DOHH2 (cell line): ENCODE data around the gene LOC128125822.

ENCODE experiments used
- H3F3A ChIP-seq: fragments of 200-600 bp; sonication (generic), shearing (Covaris generic); 2 replicates; pipeline ENCODE4 v1.6.0; 2016; ENCODE audit warnings: antibody characterized with exemption, mild to moderate bottlenecking; ENCODE audit not compliant: control insufficient read depth, insufficient read depth
- H3K27ac ChIP-seq: fragments of 200-600 bp; sonication (generic); 2 replicates; pipeline ENCODE4 v1.5.1; 2014; ENCODE audit warnings: low read depth, mild to moderate bottlenecking, low read length, moderate library complexity
- H3K27me3 ChIP-seq: fragments of 200-600 bp; sonication (generic); 2 replicates; pipeline ENCODE4 v1.6.1; 2014; ENCODE audit warnings: mild to moderate bottlenecking, low read length, mixed read lengths; ENCODE audit not compliant: control insufficient read depth
- H3K36me3 ChIP-seq: fragments of 200-600 bp; sonication (generic); 2 replicates; pipeline ENCODE4 v1.6.1; 2014; ENCODE audit warnings: mild to moderate bottlenecking, low read length, moderate library complexity, mixed read lengths; ENCODE audit not compliant: control insufficient read depth
- H3K4me1 ChIP-seq: fragments of 200-600 bp; sonication (generic); 2 replicates; pipeline ENCODE4 v1.6.1; 2014; ENCODE audit warnings: mild to moderate bottlenecking, low read length, mixed read lengths; ENCODE audit not compliant: control insufficient read depth
- H3K4me2 ChIP-seq: fragments of 200-600 bp; sonication (generic); 2 replicates; pipeline ENCODE4 v1.6.0; 2014; ENCODE audit warnings: mild to moderate bottlenecking, low read length, moderate library complexity
- H3K4me3 ChIP-seq: fragments of 200-600 bp; sonication (generic); 2 replicates; pipeline ENCODE4 v1.5.1; 2014; ENCODE audit warnings: mild to moderate bottlenecking, low read length, mixed read lengths
- H3K79me2 ChIP-seq: fragments of 200-600 bp; sonication (generic); 2 replicates; pipeline ENCODE4 v1.6.1; 2014; ENCODE audit warnings: mild to moderate bottlenecking, low read length, mixed read lengths; ENCODE audit not compliant: control insufficient read depth
- H3K9me2 ChIP-seq: fragments of 200-600 bp; sonication (generic); replicated peaks from 2 replicates; pipeline ENCODE4 v1.6.1; 2014; ENCODE audit warnings: mild to moderate bottlenecking, low read length, mixed read lengths; ENCODE audit not compliant: control insufficient read depth
- H3K9me3 ChIP-seq: fragments of 200-600 bp; sonication (generic); 2 replicates; pipeline ENCODE4 v1.6.1; 2014; ENCODE audit warnings: antibody characterized with exemption, low read length, mixed read lengths; ENCODE audit not compliant: control insufficient read depth, insufficient read depth
- H4K20me1 ChIP-seq: fragments of 200-600 bp; sonication (generic); 2 replicates; pipeline ENCODE4 v1.6.0; 2014; ENCODE audit warnings: low read depth, mild to moderate bottlenecking, antibody characterized with exemption, low read length, moderate library complexity; ENCODE audit not compliant: control insufficient read depth, insufficient read depth
- EZH2phosphoT487 ChIP-seq: fragments of 200-600 bp; sonication (generic); IDR thresholded peaks from 2 replicates; pipeline ENCODE4 v1.6.1; 2017; ENCODE audit warnings: borderline replicate concordance, mild to moderate bottlenecking, antibody characterized with exemption, low read length, moderate library complexity, mixed read lengths
- TF ChIP-seq, protein P1 (sequence below): fragments of 200-600 bp; sonication (generic); IDR thresholded peaks from one replicate; pipeline ENCODE4 v1.5.1; 2014; ENCODE audit warnings: antibody characterized with exemption, mild to moderate bottlenecking, low read depth, low read length; ENCODE audit not compliant: poor library complexity, severe bottlenecking

The LOC128125822 gene

DNA sequence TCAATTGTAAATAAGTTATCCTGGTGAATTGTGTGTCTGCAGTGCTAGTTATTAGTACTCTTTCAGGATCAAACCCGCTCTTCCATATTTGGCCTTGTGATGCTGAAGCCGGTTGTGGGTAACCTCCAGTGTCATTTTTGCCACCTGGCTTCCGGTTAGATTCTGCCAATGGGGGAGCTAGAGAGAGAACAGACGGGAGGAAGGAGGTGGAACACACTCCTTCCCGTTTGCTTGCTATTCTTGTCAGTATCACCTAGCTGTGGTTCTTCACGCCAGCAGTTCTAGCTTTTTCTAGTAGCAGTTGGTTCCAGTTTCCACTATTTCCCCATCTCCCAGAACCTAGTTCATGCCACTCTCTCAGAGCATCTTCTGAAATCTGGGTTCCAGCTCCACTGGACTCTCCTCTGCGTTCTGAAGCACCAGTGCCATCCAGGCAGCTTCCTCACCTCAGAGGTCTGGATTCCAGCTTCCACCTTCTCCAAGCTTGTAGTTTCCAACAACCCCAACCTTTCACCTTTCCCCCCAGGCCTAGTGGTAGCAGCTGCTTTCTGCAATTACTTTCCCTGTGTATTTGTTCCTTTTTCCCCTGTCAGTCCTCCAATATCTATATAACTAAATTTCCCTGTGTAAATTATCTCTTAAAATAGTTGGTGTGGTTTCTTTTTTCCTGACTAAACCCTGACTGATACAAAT lies 46.9 kb upstream of the LOC128125822 start:
- Histone ChIP-seq H3K9me2 (no peaks in the 10 kb centered on the region), H3K79me2 (no peaks in the 10 kb centered on the region), H3K36me3 (no peaks in the 10 kb centered on the region), H3K4me3 (no peak overlapping the region), H3K27me3 (no peaks in the 10 kb centered on the region), H3K9me3 (no peaks in the 10 kb centered on the region), H3K4me2 (no peak overlapping the region), H3F3A (no peaks in the 10 kb centered on the region), H3K27ac (no peak overlapping the region), H4K20me1 (no peaks in the 10 kb centered on the region), H3K4me1 (no peaks in the 10 kb centered on the region)
- no peak for TF ChIP-seq EZH2phosphoT487
- TF ChIP-seq, protein P1, sequence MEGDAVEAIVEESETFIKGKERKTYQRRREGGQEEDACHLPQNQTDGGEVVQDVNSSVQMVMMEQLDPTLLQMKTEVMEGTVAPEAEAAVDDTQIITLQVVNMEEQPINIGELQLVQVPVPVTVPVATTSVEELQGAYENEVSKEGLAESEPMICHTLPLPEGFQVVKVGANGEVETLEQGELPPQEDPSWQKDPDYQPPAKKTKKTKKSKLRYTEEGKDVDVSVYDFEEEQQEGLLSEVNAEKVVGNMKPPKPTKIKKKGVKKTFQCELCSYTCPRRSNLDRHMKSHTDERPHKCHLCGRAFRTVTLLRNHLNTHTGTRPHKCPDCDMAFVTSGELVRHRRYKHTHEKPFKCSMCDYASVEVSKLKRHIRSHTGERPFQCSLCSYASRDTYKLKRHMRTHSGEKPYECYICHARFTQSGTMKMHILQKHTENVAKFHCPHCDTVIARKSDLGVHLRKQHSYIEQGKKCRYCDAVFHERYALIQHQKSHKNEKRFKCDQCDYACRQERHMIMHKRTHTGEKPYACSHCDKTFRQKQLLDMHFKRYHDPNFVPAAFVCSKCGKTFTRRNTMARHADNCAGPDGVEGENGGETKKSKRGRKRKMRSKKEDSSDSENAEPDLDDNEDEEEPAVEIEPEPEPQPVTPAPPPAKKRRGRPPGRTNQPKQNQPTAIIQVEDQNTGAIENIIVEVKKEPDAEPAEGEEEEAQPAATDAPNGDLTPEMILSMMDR = no peak

DNA sequence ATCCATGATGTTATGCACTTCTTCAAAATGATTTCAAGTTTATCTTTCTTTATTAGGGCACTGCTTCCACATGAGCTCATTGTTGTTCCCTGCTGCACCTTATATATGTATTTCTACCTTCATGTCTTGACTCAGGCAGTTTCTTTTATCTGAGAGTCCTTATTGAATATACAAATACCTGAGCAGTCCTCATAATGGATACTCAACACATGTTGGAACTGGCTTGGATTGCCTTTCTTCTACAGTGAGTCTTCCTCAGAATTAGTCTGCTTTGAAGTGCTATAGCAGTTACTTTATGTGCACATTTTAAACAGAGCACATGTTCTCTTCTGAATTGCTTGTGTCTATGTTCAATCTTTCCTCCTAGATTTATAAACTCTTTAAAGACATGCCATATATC lies 45.3 kb upstream of the LOC128125822 start:
- Histone ChIP-seq H3K4me2 (no peak overlapping the region), H3K27ac (no peak overlapping the region), H3K36me3 (no peaks in the 10 kb centered on the region), H3K9me2 (no peaks in the 10 kb centered on the region), H4K20me1 (no peaks in the 10 kb centered on the region), H3K9me3 (no peaks in the 10 kb centered on the region), H3K79me2 (no peaks in the 10 kb centered on the region), H3K4me3 (no peak overlapping the region), H3K27me3 (no peaks in the 10 kb centered on the region), H3F3A (no peaks in the 10 kb centered on the region), H3K4me1 (no peaks in the 10 kb centered on the region)
- no peak for TF ChIP-seq EZH2phosphoT487
- TF ChIP-seq, protein P1 = no peak

DNA sequence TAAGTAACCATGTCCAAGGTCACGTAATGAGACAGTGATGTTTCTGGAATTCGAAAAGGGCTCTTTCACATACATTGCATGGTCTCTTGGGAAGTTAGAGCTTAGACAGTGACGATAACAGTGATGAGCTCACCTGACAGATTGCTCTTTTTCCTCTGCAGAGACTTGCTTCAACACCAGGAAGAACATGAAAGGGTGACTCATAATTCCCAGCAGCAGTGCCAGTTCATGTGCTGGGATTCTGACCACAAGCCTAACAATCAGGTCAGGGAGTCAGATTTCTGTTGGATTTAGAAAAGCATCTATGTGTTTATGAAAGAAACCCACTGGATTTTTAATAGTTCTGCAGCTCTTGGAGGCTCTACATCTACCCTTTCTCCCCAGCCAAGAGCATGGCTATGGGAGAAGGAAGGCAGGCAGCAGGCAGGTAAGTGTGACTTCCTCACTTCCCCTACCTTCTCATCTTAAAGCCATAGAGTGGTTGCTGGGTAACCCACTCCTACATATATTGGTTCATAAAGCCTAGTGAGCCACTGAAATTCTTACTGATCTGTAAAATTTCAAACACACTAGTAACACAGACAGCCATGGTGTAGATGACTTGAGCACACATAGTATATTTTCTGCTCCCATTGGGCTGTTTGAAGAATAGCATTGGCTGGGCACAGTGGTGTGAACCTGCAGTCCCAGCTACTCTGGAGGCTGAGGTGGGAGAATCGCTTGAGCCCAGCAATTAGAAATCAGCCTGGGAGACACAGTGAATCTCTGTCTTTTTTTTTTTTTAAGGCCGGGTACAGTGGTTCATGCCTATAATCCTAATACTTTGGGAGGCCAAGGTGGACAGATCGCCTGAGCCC lies 44.4 kb upstream of the LOC128125822 start:
- Histone ChIP-seq H3K9me2 (no peaks in the 10 kb centered on the region), H3K4me3 (no peak overlapping the region), H3F3A (no peaks in the 10 kb centered on the region), H3K9me3 (no peaks in the 10 kb centered on the region), H3K4me1 (no peaks in the 10 kb centered on the region), H3K79me2 (no peaks in the 10 kb centered on the region), H3K36me3 (no peaks in the 10 kb centered on the region), H3K4me2 (no peak overlapping the region), H3K27ac (no peak overlapping the region), H4K20me1 (no peaks in the 10 kb centered on the region), H3K27me3 (no peaks in the 10 kb centered on the region)
- TF ChIP-seq, protein P1 = no peak
- TF ChIP-seq EZH2phosphoT487 = no peak
